Prostate gland (tissue), 2 donors: ENCODE measurements around the gene ADM2. TPM values are rescaled to one million over a fixed set of nuclear protein-coding genes. Genes with fewer than 3 reads are reported as not detected.

Experiments used
- DNase-seq: peaks from one replicate; pipeline ENCODE4 v3.0.0-alpha.2; 2019; ENCODE audit warnings: low spot score
- H3K27ac ChIP-seq, 2 donors: fragments of 200-600 bp; sonication (generic); 2 replicates each; pipeline ENCODE4 v1.5.1; 2017 to 2019
- H3K27me3 ChIP-seq: fragments of 200-600 bp; sonication (generic); replicated peaks from 2 replicates; pipeline ENCODE4 v1.5.1; 2019; ENCODE audit not compliant: insufficient read depth
- H3K36me3 ChIP-seq, 2 donors: fragments of 200-600 bp; sonication (generic); 1 replicate in 1 of 2; 2 replicates in 1 of 2; pipeline versions ENCODE4 v1.5.1 to v1.8.1; 2017 to 2019
- H3K4me1 ChIP-seq: fragments of 200-600 bp; sonication (generic); replicated peaks from 2 replicates; pipeline ENCODE4 v1.5.1; 2019
- H3K4me3 ChIP-seq, 2 donors: fragments of 200-600 bp; sonication (generic); 2 replicates each; pipeline ENCODE4 v1.5.1; 2017 to 2019
- H3K9me3 ChIP-seq: fragments of 200-600 bp; sonication (generic); 2 replicates; pipeline ENCODE4 v1.5.1; 2017
- POLR2A ChIP-seq: fragments of 450-650 bp; IDR thresholded peaks from one replicate; pipeline ENCODE4 v1.6.1; 2016; ENCODE audit warnings: antibody characterized with exemption, mild to moderate bottlenecking
- POLR2AphosphoS5 ChIP-seq: sonication (generic); formaldehyde crosslinking; IDR thresholded peaks from one replicate; pipeline ENCODE4 v1.6.1; 2017; ENCODE audit warnings: antibody characterized with exemption
- WGBS: methylation state at CpG from one replicate; pipeline ENCODE4 v1.1.5; 2018; 5-methylcytosine and 5-hydroxymethylcytosine counted together
- intact Hi-C: fragments of 100-400 bp; cut with DNase I; formaldehyde crosslinking; loops from one replicate; pipeline ENCODE4 v1.14.2; 2022
- total RNA-seq, 2 donors: library from RNA; depleted of rRNA; stranded (reverse); fragments of >200 nt; gene quantifications; one replicate each; pipeline ENCODE4 v1.1.0, GENCODE V29; 2016
- TF ChIP-seq, protein P1 (sequence below), 4 experiments: fragments of 200-600 bp in 2 of 4; fragments of 450-650 bp in 2 of 4; sonication (generic) in 2 of 4; IDR thresholded peaks; 1 replicate in 3 of 4; 2 replicates in 1 of 4; pipeline ENCODE4 v1.5.1; 2016 to 2019; ENCODE audit warnings: antibody characterized with exemption in 4 of 4, mild to moderate bottlenecking in 2 of 4, moderate library complexity in 2 of 4

Gene ADM2
- total RNA-seq, 2 donors from 2014 or later: 7.3 to 7.9 TPM

GRCh38 chr22:50479721-50480120 lies 1.6 kb upstream of the ADM2 start:
- intact Hi-C loops: no loop called here

GRCh38 chr22:50481045-50481439 lies 301 bp upstream of the ADM2 start:
- no peak for DNase-seq
- Histone ChIP-seq H3K4me3 (peak overlapping the region; percentile 42 to 66), H3K27me3 (no peaks in the 10 kb centered on the region), H3K36me3 (no peaks in the 10 kb centered on the region), H3K27ac (peak overlapping the region; percentile 30 to 67), H3K9me3 (no peaks in the 10 kb centered on the region), H3K4me1 (no peaks in the 10 kb centered on the region)
- intact Hi-C loops: no loop called here
- WGBS: 8% methylated on average over 8 of the region's 45 CpGs
- no peak for TF ChIP-seq POLR2A
- no peak for TF ChIP-seq POLR2AphosphoS5

More at GRCh38 chr22:50479721-50480120, 1.6 kb upstream of the ADM2 start:
- peaks cover 5% of the 10 kb centered on the region for H3K4me1 ChIP-seq
- TF ChIP-seq POLR2AphosphoS5 (no peak), POLR2A (no peak)
- TF ChIP-seq, protein P1, sequence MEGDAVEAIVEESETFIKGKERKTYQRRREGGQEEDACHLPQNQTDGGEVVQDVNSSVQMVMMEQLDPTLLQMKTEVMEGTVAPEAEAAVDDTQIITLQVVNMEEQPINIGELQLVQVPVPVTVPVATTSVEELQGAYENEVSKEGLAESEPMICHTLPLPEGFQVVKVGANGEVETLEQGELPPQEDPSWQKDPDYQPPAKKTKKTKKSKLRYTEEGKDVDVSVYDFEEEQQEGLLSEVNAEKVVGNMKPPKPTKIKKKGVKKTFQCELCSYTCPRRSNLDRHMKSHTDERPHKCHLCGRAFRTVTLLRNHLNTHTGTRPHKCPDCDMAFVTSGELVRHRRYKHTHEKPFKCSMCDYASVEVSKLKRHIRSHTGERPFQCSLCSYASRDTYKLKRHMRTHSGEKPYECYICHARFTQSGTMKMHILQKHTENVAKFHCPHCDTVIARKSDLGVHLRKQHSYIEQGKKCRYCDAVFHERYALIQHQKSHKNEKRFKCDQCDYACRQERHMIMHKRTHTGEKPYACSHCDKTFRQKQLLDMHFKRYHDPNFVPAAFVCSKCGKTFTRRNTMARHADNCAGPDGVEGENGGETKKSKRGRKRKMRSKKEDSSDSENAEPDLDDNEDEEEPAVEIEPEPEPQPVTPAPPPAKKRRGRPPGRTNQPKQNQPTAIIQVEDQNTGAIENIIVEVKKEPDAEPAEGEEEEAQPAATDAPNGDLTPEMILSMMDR (IDR thresholded peaks at IDR 0.05): no peak
- H3K27ac ChIP-seq: no peak overlapping the region
- no peak for DNase-seq
- no peak overlapping the region for H3K4me3 ChIP-seq
- 73% methylated on average over 11 of the region's 11 CpGs for WGBS
- H3K36me3 ChIP-seq: no peaks in the 10 kb centered on the region
- H3K27me3 ChIP-seq: no peaks in the 10 kb centered on the region
- no peaks in the 10 kb centered on the region for H3K9me3 ChIP-seq

GRCh38 chr22:50482107-50483074 lies 1.0 kb downstream of the ADM2 start:
- no peak for DNase-seq
- Histone ChIP-seq H3K36me3 (no peaks in the 10 kb centered on the region), H3K4me1 (no peaks in the 10 kb centered on the region), H3K4me3 (peak overlapping the region; percentile 42 to 66), H3K27me3 (no peaks in the 10 kb centered on the region), H3K9me3 (no peaks in the 10 kb centered on the region), H3K27ac (peak overlapping the region; percentile 30 to 67)
- TF ChIP-seq, protein P1 (IDR thresholded peaks at IDR 0.05): no peak
- TF ChIP-seq POLR2A (no peak), POLR2AphosphoS5 (no peak)
- intact Hi-C loops: no loop called here
- 54% methylated on average over 29 of the region's 35 CpGs for WGBS

GRCh38 chr22:50483106-50483505 lies 1.8 kb downstream of the ADM2 start:
- intact Hi-C loops: no loop called here
- no peak for DNase-seq
- Histone ChIP-seq H3K4me3 (no peak overlapping the region), H3K27me3 (no peaks in the 10 kb centered on the region), H3K36me3 (no peaks in the 10 kb centered on the region), H3K9me3 (no peaks in the 10 kb centered on the region), H3K4me1 (no peaks in the 10 kb centered on the region), H3K27ac (no peak overlapping the region)
- no peak for TF ChIP-seq POLR2AphosphoS5
- no peak for TF ChIP-seq POLR2A
- TF ChIP-seq, protein P1 (IDR thresholded peaks at IDR 0.05): no peak
- 89% methylated on average over 6 of the region's 10 CpGs for WGBS

GRCh38 chr22:50483556-50483955 lies 2.2 kb downstream of the ADM2 start:
- no peak for TF ChIP-seq POLR2A
- no peak for TF ChIP-seq POLR2AphosphoS5
- TF ChIP-seq, protein P1 (IDR thresholded peaks at IDR 0.05): no peak
- 89% methylated on average over 8 of the region's 8 CpGs for WGBS
- Histone ChIP-seq H3K4me3 (no peak overlapping the region), H3K9me3 (no peaks in the 10 kb centered on the region), H3K4me1 (no peaks in the 10 kb centered on the region), H3K27ac (no peak overlapping the region), H3K27me3 (no peaks in the 10 kb centered on the region), H3K36me3 (no peaks in the 10 kb centered on the region)
- intact Hi-C loops: no loop called here
- DNase-seq: no peak
